Body of pancreas (tissue), 4 donors: ENCODE measurements around the gene NEDD4L. TPM values are rescaled to one million over a fixed set of nuclear protein-coding genes. Genes with fewer than 3 reads are reported as not detected.
A peak's percentile ranks its signal among the peaks of the same experiment; 100 is the strongest.

Source experiments
- ATAC-seq: fragments of 150-250 bp; one replicate; pipeline ENCODE4 v1.9.1; 2016
- DNase-seq, 4 donors: peaks; one replicate each; pipeline ENCODE4 v3.0.0-alpha.2; 2019
- H3K27ac ChIP-seq, 4 donors: fragments of 200-600 bp; sonication (generic); 1 replicate in 3 of 4; 2 replicates in 1 of 4; pipeline versions ENCODE4 v1.5.1 to v1.6.1; 2016 to 2019; ENCODE audit warnings: mild to moderate bottlenecking in 1 of 4, mixed read lengths in 1 of 4, moderate library complexity in 1 of 4
- H3K27me3 ChIP-seq, 2 donors: fragments of 200-600 bp; sonication (generic); one replicate each; pipeline ENCODE4 v1.6.0; 2016; ENCODE audit warnings: mild to moderate bottlenecking in 1 of 2
- H3K36me3 ChIP-seq, 2 donors: fragments of 200-600 bp; sonication (generic); replicated peaks in 1 of 2; 2 replicates each; pipeline ENCODE4 v1.5.1; 2016; ENCODE audit warnings: low read depth in 2 of 2; ENCODE audit not compliant: insufficient read depth in 1 of 2
- H3K4me1 ChIP-seq: fragments of 200-600 bp; sonication (generic); one replicate; pipeline ENCODE4 v1.6.0; 2016
- H3K4me3 ChIP-seq, 2 donors: fragments of 200-600 bp; sonication (generic); 1 replicate in 1 of 2; 2 replicates in 1 of 2; pipeline ENCODE4 v1.5.1; 2016 to 2019
- H3K9me3 ChIP-seq, 3 donors: fragments of 200-600 bp; sonication (generic); 1 replicate in 2 of 3; 2 replicates in 1 of 3; pipeline ENCODE4 v1.5.1; 2016
- POLR2A ChIP-seq, 3 donors: fragments of 450-650 bp; IDR thresholded peaks; one replicate each; pipeline ENCODE4 v1.6.1; 2016; ENCODE audit warnings: antibody characterized with exemption in 3 of 3, mild to moderate bottlenecking in 2 of 3
- WGBS, 2 donors: methylation state at CpG; one replicate each; pipeline ENCODE4 v1.1.5; 2017; 5-methylcytosine and 5-hydroxymethylcytosine counted together
- intact Hi-C: fragments of 100-400 bp; cut with DNase I; formaldehyde crosslinking; loops from one replicate; pipeline ENCODE4 v1.15.1; 2023
- total RNA-seq, 2 donors: library from RNA; depleted of rRNA; stranded (reverse); fragments of >200 nt; gene quantifications; one replicate each; pipeline ENCODE4 v1.1.0, GENCODE V29; 2016
- TF ChIP-seq, protein P1 (sequence below), 7 experiments: fragments of 450-650 bp in 4 of 7; fragments of 200-600 bp in 3 of 7; sonication (generic) in 3 of 7; IDR thresholded peaks; one replicate each; pipeline ENCODE4 v1.5.1; 2016 to 2019; ENCODE audit warnings: antibody characterized with exemption in 7 of 7

The NEDD4L gene
- total RNA-seq, 2 donors from 2014 or later: 105 to 108 TPM

DNA sequence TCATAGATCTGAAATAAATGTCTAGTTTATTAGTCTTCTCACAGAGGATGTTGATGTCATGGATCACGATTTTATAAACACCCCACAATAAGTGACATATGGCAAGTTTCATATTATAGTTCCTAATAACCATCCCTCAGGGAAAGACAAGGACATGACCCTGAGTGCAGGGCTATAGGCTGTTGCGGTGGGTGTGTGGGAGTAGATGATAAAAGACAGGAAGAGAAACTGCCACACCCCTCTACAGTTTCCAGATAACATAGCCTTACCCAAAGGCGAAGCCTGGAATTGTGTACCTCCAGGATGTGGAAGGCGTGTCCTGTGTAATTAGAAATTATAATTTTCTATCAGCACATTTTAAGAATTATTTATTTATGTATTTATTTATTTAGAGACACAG lies 2.4 kb upstream of the NEDD4L start:
- DNase-seq (no peak), ATAC-seq (no peak)
- intact Hi-C loops: loop anchor here (2.0 kb wide), 1 partner anchor 81 kb away; no protein-coding TSS in a partner anchor
- TF ChIP-seq, protein P1, sequence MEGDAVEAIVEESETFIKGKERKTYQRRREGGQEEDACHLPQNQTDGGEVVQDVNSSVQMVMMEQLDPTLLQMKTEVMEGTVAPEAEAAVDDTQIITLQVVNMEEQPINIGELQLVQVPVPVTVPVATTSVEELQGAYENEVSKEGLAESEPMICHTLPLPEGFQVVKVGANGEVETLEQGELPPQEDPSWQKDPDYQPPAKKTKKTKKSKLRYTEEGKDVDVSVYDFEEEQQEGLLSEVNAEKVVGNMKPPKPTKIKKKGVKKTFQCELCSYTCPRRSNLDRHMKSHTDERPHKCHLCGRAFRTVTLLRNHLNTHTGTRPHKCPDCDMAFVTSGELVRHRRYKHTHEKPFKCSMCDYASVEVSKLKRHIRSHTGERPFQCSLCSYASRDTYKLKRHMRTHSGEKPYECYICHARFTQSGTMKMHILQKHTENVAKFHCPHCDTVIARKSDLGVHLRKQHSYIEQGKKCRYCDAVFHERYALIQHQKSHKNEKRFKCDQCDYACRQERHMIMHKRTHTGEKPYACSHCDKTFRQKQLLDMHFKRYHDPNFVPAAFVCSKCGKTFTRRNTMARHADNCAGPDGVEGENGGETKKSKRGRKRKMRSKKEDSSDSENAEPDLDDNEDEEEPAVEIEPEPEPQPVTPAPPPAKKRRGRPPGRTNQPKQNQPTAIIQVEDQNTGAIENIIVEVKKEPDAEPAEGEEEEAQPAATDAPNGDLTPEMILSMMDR (IDR thresholded peaks at IDR 0.05): no peak
- no peak for TF ChIP-seq POLR2A (IDR thresholded peaks at IDR 0.05)
- WGBS, 2 donors: 63 to 76% methylated on average over 4 of the region's 4 CpGs
- peaks cover 7% of the 10 kb centered on the region for H3K4me1 ChIP-seq
- H3K36me3 ChIP-seq: no peaks in the 10 kb centered on the region
- H3K4me3 ChIP-seq: no peak overlapping the region
- H3K27ac ChIP-seq: no peak overlapping the region
- no peaks in the 10 kb centered on the region for H3K27me3 ChIP-seq
- no peaks in the 10 kb centered on the region for H3K9me3 ChIP-seq

GRCh38 chr18:58042826-58043490 lies 1.1 kb upstream of the NEDD4L start:
- ATAC-seq (no peak), DNase-seq (no peak)
- TF ChIP-seq, protein P1 (IDR thresholded peaks at IDR 0.05): no peak
- TF ChIP-seq POLR2A (IDR thresholded peaks at IDR 0.05): no peak
- Histone ChIP-seq H3K9me3 (no peaks in the 10 kb centered on the region), H3K36me3 (no peaks in the 10 kb centered on the region), H3K27me3 (no peaks in the 10 kb centered on the region), H3K27ac (peak overlapping the region in 3 of 4 donors; percentile 93 to 97 (median 96)), H3K4me1 (peaks cover 19% of the 10 kb centered on the region), H3K4me3 (peak overlapping the region; percentile 43 to 75)
- 10 to 12% methylated on average over 19 of the region's 19 CpGs for WGBS, 2 donors
- intact Hi-C loops: loop anchor here (2.0 kb wide), 1 partner anchor 80 kb away; no protein-coding TSS in a partner anchor

- DNase-seq (peak; percentile 52 to 62 (median 55)), ATAC-seq (peak; percentile 40)
- peaks cover 35% of the 10 kb centered on the region for H3K4me1 ChIP-seq
- TF ChIP-seq POLR2A (IDR thresholded peaks at IDR 0.05): peak; percentile 41 to 49 (median 48)
- TF ChIP-seq, protein P1 (IDR thresholded peaks at IDR 0.05): peak in 3 of 7 experiments; percentile 12 to 27 (median 19)
- no peaks in the 10 kb centered on the region for H3K9me3 ChIP-seq
- intact Hi-C loops: no loop called here
- peak overlapping the region; percentile 75 to 92 for H3K4me3 ChIP-seq
- 0 to 1% methylated on average over 5 to 39 of the region's 94 CpGs for WGBS, 2 donors
- no peaks in the 10 kb centered on the region for H3K36me3 ChIP-seq
- H3K27ac ChIP-seq: peak overlapping the region; percentile 75 to 97 (median 94)
- H3K27me3 ChIP-seq: no peaks in the 10 kb centered on the region
Measured at GRCh38 chr18:58044370-58045241, 580 bp downstream of the NEDD4L start.

DNA sequence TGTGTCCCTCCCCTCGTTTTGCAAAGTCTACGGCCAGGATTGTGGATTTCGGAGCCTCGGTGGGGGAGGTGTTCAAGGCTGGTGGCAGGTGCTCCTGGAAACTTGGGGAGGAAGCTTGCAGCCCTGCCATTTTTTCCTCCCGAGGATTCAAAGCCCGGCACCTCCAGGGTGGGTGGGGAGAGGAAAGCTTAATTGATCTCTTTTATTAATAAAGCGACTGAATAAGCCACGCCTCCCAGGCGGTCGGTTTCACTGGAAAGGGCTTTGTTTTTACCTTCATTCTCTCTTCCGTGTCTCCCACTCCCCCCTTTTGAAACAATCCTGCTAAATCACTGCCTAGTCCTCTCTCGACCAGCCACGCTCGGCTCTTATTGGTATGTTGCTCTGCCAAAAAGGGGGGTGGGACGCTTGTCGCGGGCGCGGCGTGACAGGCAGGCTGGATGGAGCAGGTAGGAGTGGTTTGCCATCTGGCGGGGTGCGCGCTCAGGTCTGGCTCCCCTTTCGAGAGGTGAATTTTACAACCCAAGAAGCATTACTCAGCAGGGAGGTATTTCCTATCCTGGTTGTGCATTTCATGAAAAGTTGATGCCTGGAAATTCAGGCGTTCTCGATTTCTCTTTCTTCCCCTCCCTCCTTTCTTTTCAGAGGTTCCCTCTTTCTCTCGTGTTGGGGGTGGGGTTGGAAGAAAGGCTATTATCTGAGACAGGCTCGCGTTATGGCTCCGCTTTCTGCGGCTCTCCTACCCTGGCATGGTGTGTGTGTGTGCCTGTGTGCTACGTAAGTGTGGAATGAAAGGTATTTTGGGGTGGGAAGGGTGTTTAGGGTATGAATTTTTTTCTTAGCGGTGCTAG lies 1.4 kb downstream of the NEDD4L start:
- H3K27ac ChIP-seq: peak overlapping the region; percentile 75 to 97 (median 94)
- peaks cover 37% of the 10 kb centered on the region for H3K4me1 ChIP-seq
- H3K4me3 ChIP-seq: peak overlapping the region; percentile 75 to 92
- 0 to 3% methylated on average over 33 of the region's 33 CpGs for WGBS, 2 donors
- DNase-seq (peak; percentile 83 to 89 (median 86)), ATAC-seq (peak; percentile 51)
- H3K36me3 ChIP-seq: no peaks in the 10 kb centered on the region
- H3K27me3 ChIP-seq: no peaks in the 10 kb centered on the region
- intact Hi-C loops: no loop called here
- no peaks in the 10 kb centered on the region for H3K9me3 ChIP-seq
- TF ChIP-seq POLR2A (IDR thresholded peaks at IDR 0.05): peak; percentile 29 to 83 (median 80)
- TF ChIP-seq, protein P1 (IDR thresholded peaks at IDR 0.05): peak in 1 of 7 experiments; percentile 4
